WI38 (cell line): ENCODE measurements around the gene CACNB3.

Experiments
- H3K4me3 ChIP-seq: 2 replicates; pipeline ENCODE4 v1.5.1; 2011; ENCODE audit warnings: low read depth, mild to moderate bottlenecking, control low read depth, low read length
- CTCF ChIP-seq: IDR thresholded peaks from 2 replicates; pipeline ENCODE4 v1.5.1; 2012; ENCODE audit warnings: low read depth, mild to moderate bottlenecking, control low read depth, low read length

The CACNB3 gene

GRCh38 chr12:48861111-48861510 is 42.8 kb downstream of the CACNB3 start:
- no peak for TF ChIP-seq CTCF
- H3K4me3 ChIP-seq, result no peak overlapping the region

DNA sequence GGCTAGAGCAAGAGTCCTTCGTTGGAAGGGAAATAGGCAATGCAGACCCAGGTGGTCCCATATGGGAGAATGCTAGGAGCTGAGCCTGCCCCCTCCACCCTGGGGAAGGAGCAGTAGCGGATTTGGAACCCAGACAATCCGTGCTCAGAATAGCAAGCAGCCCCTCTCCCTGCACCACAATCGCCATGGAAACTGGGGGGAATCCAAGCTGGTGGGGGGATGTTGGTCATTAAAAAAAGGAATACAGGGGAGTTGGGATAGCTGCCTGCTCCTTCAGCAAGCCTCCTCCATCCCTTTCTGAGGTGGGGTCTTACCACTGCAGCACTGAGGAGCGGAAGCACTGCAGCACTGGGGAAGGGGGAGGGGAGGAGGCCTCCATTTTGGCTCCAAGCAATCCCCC is 44.5 kb downstream of the CACNB3 start:
- no peak overlapping the region for H3K4me3 ChIP-seq
- no peak for TF ChIP-seq CTCF

- no peak overlapping the region for H3K4me3 ChIP-seq
Observed at GRCh38 chr12:48863291-48863690, 45.0 kb downstream of the CACNB3 start.

DNA sequence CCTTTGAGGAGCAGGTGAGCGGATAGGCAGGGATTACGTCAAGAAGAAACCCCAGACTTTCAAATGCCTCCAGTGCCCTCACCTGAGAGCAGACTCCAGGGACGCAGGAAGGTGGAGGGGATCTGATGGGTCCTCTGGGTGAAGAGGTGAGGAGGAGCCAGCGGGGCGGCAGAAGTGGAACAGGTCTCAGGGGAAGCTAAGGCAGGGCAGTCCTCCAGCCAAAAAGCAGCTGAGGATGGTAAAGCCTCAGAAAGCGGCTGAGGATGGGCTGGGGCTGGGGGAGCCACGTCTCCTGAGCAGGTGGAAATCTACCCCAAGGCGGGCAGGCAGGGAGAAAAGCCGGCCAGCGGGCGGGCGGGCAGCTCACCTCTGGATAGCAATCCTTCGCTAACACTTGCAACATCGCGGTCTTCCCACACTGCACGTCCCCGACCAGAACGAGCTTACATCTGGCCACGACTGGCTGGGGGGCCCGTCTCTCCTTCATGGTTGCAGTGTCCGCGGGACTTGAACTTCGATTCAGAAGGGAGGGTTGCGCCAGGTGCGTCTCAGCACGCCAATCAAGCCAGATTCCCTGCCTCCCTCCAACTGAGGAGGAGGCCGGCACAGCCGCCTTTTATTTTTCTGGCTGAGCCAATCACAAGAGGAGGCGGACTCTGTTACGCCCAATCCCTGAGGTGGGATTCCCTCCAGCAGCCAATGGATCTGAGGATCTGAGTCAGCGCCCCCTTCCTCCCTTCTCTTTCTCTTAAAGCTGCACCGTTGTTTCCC is 47.2 kb downstream of the CACNB3 start, which contains the start of gene RND1:
TSS of gene RND1 (minus strand) at position 590 of the 771 bp plus-strand sequence. CDS start at position 487, 103 bp downstream.
- TF ChIP-seq CTCF, result no peak
- H3K4me3 ChIP-seq, result peak within 1 kb of the TSS; percentile 68

More at GRCh38 chr12:48863291-48863690, 45.0 kb downstream of the CACNB3 start:
- no peak for TF ChIP-seq CTCF

DNA sequence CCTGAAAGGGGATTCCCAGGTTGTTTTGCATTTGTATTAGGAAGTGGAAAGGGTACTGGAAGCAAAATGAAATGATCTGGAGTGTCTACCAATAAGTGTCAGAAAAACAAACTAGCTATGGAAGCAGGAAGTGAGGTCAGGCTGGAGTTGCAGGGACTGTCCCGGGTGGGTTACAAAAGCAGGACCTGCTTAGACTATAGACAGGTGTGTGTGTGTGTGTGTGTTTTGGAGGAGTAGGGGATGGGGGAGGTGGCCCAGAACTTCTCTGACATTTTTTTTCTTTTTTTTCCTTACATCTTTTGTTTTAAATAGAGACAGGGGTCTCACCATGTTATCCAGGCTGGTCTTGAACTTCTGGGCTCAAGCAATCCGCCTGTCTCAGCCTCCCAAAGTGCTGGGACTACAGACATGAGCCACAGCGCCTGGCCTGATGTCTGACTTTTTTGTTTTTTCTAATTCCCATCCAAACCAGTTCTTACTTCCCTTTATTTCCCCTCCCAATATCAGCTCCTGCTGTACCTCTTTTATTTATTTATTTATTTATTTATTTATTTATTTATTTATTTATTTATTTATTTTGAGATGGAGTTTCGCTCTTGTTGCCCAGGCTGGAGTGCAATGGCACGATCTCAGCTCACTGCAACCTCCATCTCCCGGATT is 47.9 kb downstream of the CACNB3 start:
- H3K4me3 ChIP-seq, result peak overlapping the region; percentile 68
- TF ChIP-seq CTCF, result no peak

- H3K4me3 ChIP-seq, result no peak overlapping the region
- no peak for TF ChIP-seq CTCF
Observed at GRCh38 chr12:48868451-48868850, 50.2 kb downstream of the CACNB3 start.

GRCh38 chr12:48869191-48869590 is 50.9 kb downstream of the CACNB3 start:
- H3K4me3 ChIP-seq, result no peak overlapping the region
- TF ChIP-seq CTCF, result no peak
